ENCODE results near the gene KCNH8. TPM values are rescaled to one million over a fixed set of nuclear protein-coding genes. Genes with fewer than 3 reads are reported as not detected.

The KCNH8 gene
- total RNA-seq, 1 donor = not detected

- H3K4me3 ChIP-seq (ENCODE audit: low read depth, low read length) = no peak overlapping the region
- TF ChIP-seq CTCF (IDR thresholded peaks at IDR 0.05; ENCODE audit: insufficient read depth, low read depth, low read length) = no peak
- no peak for DNase-seq (ENCODE audit: low read depth)
Observed at GRCh38 chr3:19467761-19468160, 319.5 kb downstream of the KCNH8 start.

GRCh38 chr3:19471138-19471537 is 322.8 kb downstream of the KCNH8 start:
- TF ChIP-seq CTCF (IDR thresholded peaks at IDR 0.05; ENCODE audit: insufficient read depth, low read depth, low read length) = no peak
- DNase-seq (ENCODE audit: low read depth) = no peak
- no peak overlapping the region for H3K4me3 ChIP-seq (ENCODE audit: low read depth, low read length)

- DNase-seq (ENCODE audit: low read depth) = no peak
- H3K4me3 ChIP-seq (ENCODE audit: low read depth, low read length) = no peak overlapping the region
- TF ChIP-seq CTCF (IDR thresholded peaks at IDR 0.05; ENCODE audit: insufficient read depth, low read depth, low read length) = no peak
Observed at GRCh38 chr3:19473971-19474580, 325.8 kb downstream of the KCNH8 start.

GRCh38 chr3:19476281-19476680 is 328.0 kb downstream of the KCNH8 start:
- no peak for DNase-seq (ENCODE audit: low read depth)
- H3K4me3 ChIP-seq (ENCODE audit: low read depth, low read length) = no peak overlapping the region
- TF ChIP-seq CTCF (IDR thresholded peaks at IDR 0.05; ENCODE audit: insufficient read depth, low read depth, low read length) = no peak

GRCh38 chr3:19485267-19485666 is 337.0 kb downstream of the KCNH8 start:
- no peak for TF ChIP-seq CTCF (IDR thresholded peaks at IDR 0.05; ENCODE audit: insufficient read depth, low read depth, low read length)
- H3K4me3 ChIP-seq (ENCODE audit: low read depth, low read length) = no peak overlapping the region
- no peak for DNase-seq (ENCODE audit: low read depth)

- no peak for DNase-seq (ENCODE audit: low read depth)
- no peak for TF ChIP-seq CTCF (IDR thresholded peaks at IDR 0.05; ENCODE audit: insufficient read depth, low read depth, low read length)
- H3K4me3 ChIP-seq (ENCODE audit: low read depth, low read length) = no peak overlapping the region
Observed at GRCh38 chr3:19487386-19487785, 339.1 kb downstream of the KCNH8 start.

GRCh38 chr3:19488939-19489338 is 340.6 kb downstream of the KCNH8 start:
- H3K4me3 ChIP-seq (ENCODE audit: low read depth, low read length) = no peak overlapping the region
- no peak for DNase-seq (ENCODE audit: low read depth)
- TF ChIP-seq CTCF (IDR thresholded peaks at IDR 0.05; ENCODE audit: insufficient read depth, low read depth, low read length) = no peak

Data from fibroblast of villous mesenchyme (primary cell).